ENCODE measurements around the gene PLXNB2.
"Not testable (repeated sequence)": the region's sequence is repeated elsewhere in the genome, so short reads cannot be mapped to it uniquely, and the experiment has no call there.

PLXNB2 gene

GRCh38 chr22:50306753-50307749, at the start of gene PLXNB2:
TSS of gene PLXNB2 (minus strand) at chr22:50307646. CDS start at chr22:50290584, 17,062 bp downstream.
- peak; percentile 71 to 80 for DNase-seq

- no peak for DNase-seq
Observed at GRCh38 chr22:50357222-50357621, 49.8 kb upstream of the PLXNB2 start.

DNA sequence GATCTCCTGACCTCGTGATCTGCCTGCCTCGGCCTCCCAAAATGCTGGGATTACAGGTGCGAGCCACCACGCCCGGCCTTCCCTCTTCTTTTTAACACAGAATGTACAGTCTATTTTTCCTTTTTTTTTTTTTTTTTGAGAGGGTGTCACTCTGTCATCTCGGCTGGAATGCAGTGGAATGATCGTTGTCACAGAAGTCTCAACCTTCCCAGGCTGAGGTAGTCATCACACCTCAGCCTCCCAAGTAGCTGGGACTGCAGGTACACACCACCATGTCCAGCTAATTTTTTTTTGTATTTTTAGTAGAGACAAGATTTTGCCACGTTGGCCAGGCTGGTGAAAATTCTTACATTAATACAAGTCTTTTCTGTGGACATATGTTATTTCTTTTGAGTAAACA, 48.7 kb upstream of the PLXNB2 start:
- DNase-seq = no peak

DNA sequence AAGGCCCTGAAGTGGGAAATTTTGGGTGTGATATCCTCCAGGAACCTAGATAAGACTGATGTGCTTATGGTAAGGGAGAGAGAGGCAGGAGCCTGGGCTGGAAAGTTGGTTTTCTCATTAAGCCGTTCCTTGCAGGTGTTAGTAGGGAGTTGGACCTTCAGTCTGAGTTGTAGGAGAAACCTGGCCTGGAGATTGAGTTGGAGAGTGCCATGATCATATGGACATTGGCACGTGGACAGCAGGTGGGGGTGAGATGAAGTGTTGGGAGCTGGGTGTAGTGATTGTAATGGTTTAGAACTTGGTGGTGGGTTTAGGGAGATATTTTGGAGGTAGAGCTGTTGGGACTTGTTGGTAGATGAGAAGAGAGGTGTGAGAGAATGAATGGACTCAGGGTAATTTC, 40.6 kb upstream of the PLXNB2 start:
- no peak for DNase-seq

- DNase-seq = no peak
Observed at GRCh38 chr22:50347157-50347556, 39.7 kb upstream of the PLXNB2 start.

DNA sequence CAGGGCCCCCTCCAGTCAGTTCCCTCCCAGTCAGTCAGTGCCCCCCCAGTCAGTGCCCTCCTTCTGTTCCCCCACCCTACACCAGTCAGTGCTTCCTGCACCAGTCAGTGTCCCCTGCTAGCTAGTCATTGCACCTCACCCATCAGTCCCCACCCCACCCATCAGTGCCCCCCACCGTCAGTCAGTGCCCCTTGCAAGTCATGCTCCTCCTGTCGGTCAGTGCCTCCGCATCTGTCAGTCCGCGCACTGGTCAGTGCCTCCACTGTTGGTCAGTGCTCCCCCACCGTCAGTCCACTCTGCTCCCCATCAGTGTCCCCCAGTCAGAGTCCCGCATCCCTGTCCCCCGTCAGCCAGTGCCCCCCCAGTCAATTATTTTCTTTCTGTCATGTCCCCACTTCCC, 39.0 kb upstream of the PLXNB2 start:
- no peak for DNase-seq

GRCh38 chr22:50343541-50343935, 36.1 kb upstream of the PLXNB2 start:
- DNase-seq = no peak

DNA sequence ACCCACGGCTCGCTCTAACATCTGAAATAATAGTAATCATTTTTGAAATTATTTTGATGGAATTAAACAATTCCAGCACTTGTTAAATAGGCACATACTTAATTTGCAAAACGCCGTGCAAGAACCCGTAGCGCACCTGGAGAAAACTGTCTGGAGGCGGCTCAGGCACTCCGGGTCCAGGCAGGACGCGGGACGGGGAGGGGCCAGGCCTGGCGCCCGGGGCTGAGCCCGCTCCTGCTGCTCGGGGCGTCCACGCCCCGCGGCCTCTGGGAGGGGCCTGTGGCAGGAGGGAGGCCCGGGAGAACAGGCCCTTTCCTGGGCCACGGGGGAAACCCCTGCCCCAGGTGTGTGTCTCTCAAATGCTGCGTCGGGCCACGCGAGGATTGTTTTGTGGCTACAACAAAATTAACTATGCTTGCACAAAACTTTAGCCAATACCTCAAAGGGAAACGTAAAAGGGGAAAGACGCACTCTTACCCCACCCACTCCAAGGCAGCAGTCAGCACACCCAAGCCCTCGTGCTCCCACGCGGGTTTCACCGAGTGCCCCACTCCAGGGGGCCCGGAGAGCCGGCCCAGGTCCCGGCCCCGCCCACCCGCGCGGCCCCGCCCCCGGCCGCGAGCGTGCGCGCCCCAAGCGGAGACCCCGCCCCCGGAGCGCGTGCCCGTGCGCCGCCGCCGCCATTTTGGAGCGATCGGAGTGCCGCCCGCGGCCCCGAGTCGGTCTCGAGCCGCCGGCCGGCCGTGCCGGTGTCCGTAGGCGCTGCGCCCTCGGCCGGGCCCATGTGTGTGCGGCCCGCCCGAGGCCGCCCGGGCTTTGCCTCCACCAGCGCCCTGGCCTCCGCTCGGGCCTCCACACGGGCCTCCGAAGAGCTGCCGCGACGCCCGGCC, 35.5 kb upstream of the PLXNB2 start, which contains the start of gene PPP6R2:
TSS of gene PPP6R2 (plus strand) at position 677 of the 890 bp plus-strand sequence. CDS start 50,582 bp downstream, outside the sequence.
- peak; percentile 53 to 57 for DNase-seq

- peak; percentile 70 to 73 for DNase-seq
Observed at GRCh38 chr22:50341977-50342650, 34.7 kb upstream of the PLXNB2 start.

- DNase-seq = no peak
Observed at GRCh38 chr22:50339945-50340879, 32.8 kb upstream of the PLXNB2 start.

- no peak for DNase-seq
Observed at GRCh38 chr22:50338860-50339462, 31.5 kb upstream of the PLXNB2 start.

GRCh38 chr22:50338042-50338573, 30.7 kb upstream of the PLXNB2 start:
- no peak for DNase-seq

GRCh38 chr22:50337262-50338041, 30.0 kb upstream of the PLXNB2 start:
- DNase-seq = no peak

DNA sequence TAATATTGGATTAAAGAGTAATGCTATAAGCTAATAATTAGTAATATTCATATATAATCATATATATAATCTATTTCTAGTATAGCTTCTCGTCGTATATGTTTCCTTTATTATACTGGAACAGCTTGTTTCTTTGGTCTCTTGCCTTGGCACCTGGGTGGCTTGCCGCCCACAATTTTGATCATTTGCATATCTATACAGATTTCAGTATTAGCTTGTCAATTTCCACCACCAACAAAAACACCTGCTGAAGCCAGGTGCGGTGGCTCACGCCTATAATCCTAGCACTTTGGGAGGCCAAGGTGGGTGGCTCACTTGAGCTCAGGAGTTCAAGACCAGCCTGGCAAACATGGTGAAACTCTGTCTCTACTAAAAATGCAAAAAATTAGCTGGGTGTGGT, 27.0 kb upstream of the PLXNB2 start:
- not testable (repeated sequence) for DNase-seq

GRCh38 chr22:50329236-50329635, 21.8 kb upstream of the PLXNB2 start:
- DNase-seq = no peak

- no peak for DNase-seq
Observed at GRCh38 chr22:50327711-50328019, 20.2 kb upstream of the PLXNB2 start.

DNA sequence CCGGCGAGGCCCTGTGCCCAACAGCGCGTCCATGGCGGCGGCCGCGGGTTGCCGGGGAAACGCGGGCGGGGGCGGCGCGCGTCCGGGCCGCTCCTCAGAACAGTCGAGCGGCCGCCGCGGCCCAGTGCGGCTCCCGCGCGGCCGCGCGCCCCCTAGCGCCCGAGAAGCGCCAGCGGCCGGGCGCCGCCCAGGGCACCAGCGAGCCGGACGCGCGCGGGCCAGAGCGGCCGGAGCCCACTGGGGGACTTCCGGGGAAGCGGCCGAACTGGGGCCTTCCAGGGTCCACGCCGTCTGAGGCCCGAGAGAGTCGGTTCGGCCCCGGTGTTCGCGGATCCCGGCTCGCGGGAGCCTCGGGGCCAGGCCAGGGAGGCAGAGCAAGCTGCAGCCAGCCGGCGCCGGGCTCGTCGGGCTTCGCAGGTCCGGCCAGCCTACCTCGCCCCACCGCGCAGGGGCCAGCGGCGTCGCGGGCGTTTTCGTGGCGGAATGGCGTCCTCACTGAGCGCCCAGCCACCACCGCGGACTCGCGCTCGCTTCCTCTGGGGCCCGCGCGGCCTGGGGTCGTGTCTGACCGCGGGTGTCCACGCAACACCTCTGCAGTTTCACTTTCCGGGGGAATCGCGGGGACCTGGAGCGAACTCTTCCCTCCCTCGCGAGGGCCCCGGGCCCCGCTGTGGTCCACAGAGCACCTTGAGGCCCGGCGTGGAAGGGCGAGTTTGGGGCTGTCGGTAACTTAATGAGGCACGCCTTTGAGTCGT, 19.7 kb upstream of the PLXNB2 start, which contains the start of gene DENND6B:
TSS of gene DENND6B (minus strand) at position 57 of the 755 bp plus-strand sequence. CDS start at position 33, 24 bp downstream.
- peak; percentile 44 to 73 for DNase-seq

GRCh38 chr22:50326225-50326955, 18.9 kb upstream of the PLXNB2 start:
- no peak for DNase-seq

All from NCI-H2081 (cell line).